Activated CD4-positive, CD25-positive, alpha-beta regulatory T cell treated with anti-CD3 and anti-CD28 coated beads, Interleukin-2, amount 50 U/mL, for 24 hours (primary cell): ENCODE measurements around the gene CIITA.
"Not testable (repeated sequence)": the region's sequence is repeated elsewhere in the genome, so short reads cannot be mapped to it uniquely, and the experiment has no call there.

Experiments
- ATAC-seq, 2 donors: fragments of 150-1000 bp; cut with Tn5 transposase; one replicate each; pipeline ENCODE4 v1.10.0; 2021; ENCODE audit warnings: mild to moderate bottlenecking in 1 of 2, moderate library complexity in 1 of 2

Gene CIITA

DNA sequence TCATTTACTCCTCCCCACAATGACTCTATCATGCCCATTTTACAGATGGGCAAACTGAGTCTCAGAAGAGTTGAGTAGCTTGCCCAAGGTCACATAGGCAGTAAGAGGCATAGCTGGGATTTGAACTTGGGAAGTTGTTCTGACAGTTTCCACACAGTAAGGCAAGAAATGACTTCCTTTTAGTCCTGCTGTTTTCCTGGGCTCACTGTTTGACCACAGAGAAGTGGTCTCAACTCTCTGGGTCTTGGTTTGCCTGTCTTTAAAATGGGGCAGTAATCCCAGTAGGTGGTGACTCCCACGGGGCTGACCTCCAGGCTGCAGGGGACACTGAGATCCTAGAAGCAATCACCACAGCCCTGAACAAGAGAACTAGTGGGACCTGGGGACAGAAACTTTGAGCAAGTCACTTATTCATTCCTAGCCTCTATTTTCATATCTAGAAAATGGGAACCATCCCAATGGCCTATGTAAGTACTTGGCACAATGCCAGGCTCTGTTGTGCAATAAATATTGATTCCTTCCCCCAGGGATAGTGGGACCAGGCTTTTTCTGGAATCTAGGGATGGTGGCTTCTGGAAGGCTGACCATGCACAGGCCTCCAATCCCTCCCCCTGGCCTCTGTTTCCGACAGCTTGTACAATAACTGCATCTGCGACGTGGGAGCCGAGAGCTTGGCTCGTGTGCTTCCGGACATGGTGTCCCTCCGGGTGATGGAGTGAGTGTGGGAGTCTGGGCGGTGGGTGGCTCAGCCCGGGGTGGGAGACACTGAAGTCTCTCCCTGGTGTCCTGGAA, 44.7 kb downstream of the CIITA start:
- no peak for ATAC-seq

DNA sequence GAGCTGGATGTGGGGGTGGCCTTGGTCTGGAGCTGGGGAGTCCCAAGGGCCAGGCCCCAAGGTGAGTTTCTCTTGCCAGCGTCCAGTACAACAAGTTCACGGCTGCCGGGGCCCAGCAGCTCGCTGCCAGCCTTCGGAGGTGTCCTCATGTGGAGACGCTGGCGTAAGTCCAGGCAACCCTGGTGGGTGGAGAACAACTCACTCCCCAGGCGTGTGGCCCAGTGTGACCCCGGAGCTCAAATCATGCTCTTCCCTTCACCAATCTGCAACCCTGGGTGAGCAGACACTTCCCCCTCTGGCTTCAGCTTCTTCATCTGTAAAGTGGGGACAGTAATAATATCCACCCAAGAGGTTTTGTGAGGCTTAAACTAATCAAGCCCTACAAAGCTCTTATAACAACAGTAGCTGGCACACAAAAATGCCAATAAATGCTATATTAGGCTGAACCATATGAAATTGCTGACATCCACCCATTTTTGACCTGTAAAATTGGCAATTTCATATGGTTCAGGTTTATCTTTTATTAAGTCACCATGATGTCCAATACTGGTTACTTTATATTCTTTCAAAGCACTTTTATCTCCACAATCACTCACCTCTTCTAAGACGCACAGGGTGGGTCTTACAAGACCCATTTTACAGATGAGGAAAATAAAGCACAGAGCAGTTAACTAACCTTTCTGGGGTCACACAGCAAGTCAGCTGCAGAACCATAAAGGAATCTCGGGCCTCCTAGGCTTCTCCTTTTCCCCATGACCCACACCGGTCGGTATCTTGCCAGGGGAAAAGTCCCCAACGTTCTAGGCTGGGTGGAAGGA, 45.5 kb downstream of the CIITA start:
- no peak for ATAC-seq

DNA sequence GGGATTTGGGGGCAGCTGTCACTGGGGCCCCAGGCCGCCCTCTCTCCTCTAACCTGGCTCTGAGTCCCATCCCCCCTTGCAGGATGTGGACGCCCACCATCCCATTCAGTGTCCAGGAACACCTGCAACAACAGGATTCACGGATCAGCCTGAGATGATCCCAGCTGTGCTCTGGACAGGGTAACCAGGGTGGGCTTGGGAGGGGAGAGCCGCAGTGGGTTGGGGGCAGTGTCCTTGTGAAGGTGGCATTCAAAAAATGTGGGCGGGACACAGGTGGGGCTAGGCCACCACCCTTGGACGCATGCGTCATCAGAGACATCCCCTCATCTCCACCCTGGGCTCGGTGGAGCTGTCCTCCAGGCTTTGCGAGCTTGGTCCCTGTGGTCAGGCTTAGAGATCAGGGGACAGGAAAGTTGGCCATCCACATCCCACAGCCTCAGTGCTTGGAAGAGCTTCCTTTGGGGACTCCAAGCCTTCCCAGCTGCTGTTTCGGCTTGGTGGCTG, 46.2 kb downstream of the CIITA start:
- ATAC-seq, result no peak

DNA sequence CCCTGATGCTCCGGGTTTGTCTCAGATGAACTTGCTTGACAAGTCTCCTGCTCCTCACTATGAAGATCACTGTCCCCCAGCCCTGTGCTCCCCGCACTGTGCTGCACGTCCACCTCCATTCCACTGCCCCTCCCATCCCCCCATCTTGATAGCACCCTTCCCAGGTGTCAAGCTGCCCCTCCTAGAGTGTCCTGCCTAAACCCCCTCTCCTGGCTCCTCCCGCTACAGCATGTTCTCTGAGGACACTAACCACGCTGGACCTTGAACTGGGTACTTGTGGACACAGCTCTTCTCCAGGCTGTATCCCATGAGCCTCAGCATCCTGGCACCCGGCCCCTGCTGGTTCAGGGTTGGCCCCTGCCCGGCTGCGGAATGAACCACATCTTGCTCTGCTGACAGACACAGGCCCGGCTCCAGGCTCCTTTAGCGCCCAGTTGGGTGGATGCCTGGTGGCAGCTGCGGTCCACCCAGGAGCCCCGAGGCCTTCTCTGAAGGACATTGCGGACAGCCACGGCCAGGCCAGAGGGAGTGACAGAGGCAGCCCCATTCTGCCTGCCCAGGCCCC, 46.7 kb downstream of the CIITA start:
- ATAC-seq, result no peak

DNA sequence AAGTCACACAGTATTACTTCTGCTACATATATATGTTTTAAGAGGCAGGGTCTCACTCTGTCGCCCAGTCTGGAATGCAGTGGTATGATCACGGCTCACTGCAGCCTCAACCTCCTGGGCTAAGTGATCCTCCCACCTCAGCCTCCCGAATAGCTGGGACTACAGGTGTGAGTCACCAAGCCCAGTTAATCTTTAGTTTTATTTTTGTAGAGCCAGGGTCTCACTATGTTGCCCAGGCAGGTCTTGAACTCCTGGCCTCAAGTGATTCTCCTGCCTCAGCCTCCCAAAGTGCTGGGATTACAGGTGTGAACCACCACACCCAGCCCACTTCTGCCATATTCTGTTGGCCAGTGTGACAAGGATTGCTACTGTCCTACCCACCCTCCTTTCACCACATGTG, 48.3 kb downstream of the CIITA start:
- not testable (repeated sequence) for ATAC-seq

DNA sequence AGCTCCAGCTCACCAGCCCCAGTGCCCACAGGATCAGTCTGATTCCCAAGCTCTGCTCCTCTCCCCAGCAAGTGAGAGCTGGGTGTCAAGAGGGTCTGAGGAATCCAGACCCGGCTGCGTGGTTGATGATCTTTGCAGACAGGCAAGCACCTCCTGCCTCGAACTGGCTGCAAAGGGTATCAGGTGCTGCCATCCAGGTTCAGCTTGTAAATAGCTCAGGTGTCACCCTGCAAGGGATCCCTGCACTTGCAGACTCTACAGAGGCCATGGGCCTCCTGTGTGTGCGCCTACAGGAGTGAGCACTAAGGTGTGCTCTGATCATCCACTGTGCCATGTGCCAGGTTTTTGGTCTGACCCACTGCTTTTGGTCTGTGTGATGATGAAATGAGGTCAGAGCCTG, 49.1 kb downstream of the CIITA start:
- ATAC-seq, result no peak

DNA sequence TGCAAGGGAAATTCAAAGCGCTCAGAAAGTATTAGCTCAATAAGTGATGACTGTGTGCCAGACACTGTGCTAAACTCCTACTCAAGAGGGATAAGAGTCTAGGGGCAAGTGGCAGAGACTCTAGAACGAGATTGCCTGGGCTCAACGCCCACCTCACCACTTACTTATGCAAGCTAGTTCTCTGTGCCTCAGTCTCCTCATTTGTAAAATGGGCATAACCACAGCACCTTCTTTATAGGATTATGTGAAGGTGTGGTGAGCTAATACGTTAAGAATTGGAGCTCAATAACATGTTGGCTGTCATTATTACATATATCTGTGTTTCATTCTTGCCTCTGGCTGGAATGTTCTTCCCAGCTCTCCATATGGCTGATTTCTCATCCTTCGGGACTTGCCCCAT, 49.9 kb downstream of the CIITA start:
- no peak for ATAC-seq

DNA sequence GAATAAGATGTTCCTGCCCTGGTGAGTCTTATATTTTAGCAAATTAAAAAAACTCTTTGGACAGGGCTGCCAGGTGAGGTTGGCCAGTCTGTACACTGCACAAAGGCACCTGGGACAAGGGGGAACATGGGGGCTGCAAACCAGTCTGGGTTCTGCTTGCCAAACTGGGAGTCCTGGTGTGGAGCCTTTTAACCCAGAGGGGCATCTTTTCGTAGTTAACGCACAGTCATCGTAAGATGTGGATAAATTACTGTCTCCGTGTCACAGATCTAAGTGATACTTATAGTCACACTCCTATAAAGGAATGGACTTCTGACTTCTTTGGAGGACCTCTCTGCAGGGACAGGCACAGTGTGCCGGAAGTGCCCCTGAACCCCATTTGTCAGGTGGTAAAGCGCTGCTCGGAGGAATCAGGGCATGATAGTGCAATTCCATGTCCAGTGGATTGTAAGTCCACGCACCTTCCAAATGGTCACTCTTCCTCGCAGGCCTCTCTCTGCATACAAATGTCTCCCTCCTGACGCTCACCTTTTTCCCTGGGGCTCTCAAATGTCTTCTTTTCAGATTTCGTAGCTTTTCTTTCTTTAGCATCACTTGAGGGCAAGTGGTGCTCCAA, 50.6 kb downstream of the CIITA start:
- no peak for ATAC-seq

DNA sequence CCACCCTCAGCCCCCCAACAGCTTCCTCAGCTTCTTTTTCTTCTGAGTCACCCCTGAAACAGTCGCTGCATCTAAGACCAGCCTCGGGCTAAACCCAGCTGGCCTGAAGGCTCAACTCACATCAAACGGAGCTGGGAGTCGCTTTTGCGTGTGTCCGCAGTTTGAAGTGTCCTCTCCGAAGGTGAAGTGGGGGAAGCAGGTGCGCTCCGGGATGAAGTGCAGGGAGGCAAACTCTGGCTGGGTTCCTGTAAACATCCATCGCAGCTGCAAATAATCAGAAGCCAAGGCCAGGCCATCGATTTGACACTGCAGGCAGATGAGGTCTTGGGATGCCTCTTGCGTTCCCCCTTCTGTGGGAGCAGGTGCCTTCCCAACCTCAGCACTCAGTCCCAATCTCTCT, 52.1 kb downstream of the CIITA start:
- ATAC-seq, result not testable (repeated sequence)

DNA sequence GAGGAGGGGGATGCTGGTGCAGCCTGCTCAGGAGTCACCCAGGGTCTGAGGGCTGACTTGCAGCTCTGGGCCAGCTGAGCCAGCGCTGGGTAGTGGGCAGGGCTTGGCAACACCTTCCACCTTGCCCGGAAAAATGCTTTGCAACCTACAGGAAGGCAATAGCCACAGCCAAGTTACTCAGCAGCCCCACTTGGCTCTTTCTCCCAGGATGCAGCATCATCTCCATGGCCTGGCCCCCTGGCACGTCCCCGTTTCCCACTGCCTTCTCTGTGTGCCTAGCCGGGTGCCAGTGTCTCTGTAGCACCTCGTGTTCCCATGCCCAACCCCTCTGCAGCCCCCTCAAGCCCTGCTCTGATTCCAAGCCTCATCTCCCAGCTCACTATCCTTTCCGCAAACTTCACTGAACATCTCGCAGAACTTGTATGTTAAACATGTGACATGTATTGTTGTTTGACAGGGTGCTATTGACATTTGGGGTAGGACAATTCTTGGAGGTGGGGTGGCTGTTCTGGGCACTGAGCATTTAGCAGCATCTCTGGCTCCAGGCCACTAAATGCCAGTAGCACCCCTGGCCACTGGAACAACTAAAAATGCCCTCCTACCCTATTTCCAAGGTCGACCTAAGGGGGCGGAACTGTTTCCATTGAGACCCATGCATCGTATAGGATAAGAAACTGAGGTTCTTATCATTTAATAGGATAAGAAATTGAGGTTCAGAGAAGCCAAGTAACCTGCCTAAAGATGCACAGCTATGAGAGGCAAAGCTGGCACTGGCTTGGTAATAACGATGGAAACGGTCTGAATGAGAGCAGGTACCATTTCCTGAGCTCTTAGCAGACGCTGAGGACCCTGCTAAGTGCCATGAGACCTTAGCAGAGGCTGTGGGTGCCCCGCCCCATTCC, 53.1 kb downstream of the CIITA start:
- ATAC-seq, result no peak

DNA sequence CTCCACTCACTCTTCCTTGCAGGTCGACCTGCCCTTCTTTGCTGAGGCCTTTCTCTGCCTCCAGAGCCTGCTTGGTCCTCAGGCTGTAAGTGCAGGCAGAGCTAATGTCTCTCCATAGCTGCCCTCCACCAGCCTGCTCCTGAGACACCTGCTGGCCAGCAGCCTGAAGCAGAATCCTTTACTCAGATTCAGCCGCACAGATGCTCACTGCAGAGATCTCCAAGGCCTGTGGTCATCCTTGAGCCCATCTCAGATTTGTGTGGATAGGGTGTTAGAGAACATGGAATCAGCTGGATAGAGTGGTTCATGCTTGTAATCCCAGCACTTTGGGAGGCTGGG, 53.7 kb downstream of the CIITA start:
- no peak for ATAC-seq

DNA sequence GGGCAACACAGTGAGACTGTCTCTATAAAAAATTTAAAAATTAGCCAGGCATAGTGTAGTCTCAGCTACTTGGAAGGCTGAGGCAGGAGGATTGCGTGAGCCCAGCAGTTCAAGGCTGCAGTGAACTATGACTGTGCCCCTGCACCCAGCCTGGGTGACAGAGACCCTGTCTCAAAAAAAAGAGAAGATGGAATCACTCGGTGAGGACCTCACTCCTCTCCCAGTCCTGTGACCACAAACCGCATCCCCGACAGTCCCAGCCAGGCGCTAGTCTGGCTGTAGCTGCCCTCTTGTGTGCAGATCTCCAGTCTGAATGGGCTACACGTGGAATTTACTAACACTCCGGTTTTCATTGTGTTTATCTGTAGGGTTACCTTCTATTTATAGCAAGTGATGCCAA, 54.1 kb downstream of the CIITA start:
- no peak for ATAC-seq

DNA sequence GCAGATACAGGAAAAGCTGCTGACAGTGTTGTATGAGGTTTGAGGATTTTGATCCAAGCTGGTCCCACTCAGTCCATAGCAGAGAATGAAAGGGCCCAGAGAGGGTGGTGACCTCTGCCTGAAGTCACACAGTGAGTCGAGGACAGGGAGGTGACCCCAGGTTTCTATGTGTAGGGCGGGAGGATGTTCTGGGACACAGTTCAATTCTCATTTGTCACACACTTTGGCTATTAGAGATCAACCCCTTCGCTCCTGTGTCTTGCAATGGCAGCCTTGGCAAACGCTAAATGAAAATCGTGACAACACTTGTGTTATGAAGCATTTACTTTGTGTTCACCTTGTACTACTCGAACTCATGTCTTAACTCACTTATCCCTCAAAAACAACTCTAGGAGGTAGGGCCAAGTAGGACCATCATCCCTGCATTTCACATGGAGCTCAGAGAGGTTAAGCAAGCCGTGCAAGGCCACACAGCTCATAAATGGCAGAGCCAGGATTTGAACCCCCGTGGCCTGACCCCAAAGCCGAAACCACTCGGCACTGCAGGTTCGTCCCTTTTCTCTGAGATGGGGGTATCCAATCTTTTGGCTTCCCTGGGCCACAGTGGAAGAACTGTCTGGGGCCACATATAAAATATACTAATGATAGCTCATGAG, 55.1 kb downstream of the CIITA start:
- ATAC-seq, result no peak

DNA sequence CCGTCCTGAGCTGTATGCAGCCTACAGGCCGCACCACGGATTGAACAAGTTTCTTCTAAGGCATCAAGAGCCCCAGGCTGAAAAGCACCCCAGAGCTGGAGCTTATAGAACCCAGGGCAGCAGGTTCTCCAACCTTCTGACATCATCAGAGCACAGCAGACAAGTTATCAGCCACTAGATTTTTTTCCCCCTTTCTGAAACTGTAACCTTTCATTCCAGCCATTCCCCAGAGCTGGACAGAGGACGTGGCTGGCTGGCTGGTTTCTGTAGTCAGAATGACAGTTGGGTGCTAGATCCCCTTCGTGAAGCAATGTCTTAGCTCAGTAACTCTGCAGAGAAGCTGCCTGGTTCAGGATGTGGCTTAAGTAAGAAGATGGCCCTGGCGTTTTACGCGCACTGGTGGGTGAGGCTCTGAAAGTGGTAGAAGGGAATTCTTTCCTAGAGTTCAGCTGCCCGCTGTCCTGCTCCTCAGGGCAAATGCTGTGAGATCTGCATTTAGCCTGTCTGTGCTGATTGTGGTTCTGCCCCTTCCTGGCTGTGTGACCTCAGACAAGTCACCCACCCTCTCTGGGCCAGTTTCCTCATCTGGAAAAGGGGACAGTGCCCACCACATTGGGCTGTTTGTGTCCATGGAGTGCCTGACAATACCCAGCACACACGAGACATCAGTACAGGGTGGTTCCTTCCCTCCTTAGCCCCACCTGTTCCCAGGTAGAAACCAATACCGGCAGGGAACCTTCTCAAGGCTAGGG, 56.1 kb downstream of the CIITA start:
- ATAC-seq, result no peak

DNA sequence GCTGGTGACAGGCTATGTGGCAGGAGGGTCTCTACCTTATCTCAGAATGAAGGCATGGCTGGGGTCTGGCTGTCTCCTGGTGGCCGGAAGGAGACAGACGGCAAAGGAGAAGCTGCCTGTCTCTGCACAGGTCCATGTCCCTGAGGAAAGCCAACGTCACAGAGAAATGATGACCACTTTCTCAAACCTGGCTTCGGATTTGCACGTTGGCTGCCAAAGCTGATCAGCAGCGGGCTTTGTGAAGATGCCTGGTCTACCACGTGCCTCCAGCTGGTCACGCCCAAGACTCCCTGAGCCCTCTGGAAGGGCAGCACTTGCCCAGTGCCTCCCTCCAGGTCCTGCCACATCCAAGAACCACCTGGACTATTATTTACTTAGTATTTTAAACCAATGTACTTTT, 56.9 kb downstream of the CIITA start:
- ATAC-seq, result no peak

DNA sequence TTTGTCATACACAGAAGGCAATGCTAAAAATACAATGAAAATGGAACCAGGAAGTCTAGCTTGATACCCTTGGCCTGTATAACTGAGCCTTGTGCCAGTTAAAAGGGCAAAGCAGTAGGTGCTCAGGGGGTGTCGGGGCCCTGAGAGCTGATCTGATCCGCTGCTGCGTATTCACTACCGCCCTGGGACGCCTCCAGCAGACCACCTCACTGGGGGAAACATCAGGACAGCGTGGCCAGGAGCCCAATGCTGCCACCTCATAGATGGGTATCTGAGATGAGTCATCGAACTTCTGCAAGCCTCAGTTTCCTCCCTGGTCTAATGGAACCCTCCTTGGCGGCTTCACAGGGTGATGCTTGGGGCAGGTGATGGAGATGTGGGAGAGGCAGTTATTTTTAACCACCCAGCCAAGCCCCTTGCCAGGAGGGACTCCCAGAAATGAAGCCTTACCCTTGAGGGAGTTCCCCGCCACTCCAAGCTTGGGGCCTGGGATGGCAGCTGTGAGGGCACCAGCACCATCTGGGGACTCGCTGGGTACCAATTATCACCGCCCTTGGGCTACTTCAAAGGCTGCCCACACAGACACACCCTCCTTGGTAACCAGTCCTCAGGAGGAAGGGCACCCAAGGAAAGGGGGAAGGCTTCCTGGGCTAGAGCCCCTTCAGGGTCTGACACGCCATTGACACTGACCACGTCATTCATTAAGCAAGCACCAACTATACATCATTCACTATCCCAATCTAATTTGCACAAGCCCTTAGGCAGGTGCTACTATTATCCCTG, 57.5 kb downstream of the CIITA start:
- ATAC-seq, result no peak

DNA sequence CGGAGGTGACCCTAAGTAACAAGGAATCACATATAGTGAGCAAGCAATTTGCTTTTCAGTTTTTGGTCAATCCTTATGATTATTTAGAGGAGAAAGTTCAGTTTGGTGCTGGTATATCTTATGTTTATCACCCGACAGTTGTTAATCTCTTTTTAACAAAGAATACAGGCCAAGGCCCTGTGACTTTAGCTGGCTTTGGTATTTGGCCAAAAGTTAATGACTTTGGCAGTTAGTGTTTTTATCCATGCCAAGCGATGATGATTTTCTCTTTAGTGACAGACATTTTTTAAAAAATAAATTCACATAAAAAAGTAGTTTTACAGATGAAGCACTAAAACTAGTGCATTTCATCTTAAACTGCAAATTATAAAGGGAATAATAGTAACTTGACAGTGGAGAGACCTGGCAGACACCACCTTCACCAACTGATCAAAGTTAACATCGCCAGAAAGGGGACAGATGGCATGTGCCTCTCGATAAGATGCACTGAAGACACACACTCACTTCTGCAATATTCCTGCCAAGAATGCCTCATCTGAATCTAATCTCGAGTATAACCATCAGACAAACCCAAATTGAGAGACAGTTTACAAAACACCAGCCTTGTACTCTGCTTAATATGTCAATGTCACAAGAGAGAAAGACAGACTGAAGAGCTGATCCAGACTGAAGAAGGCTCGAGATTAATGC, 58.4 kb downstream of the CIITA start:
- ATAC-seq, result no peak

DNA sequence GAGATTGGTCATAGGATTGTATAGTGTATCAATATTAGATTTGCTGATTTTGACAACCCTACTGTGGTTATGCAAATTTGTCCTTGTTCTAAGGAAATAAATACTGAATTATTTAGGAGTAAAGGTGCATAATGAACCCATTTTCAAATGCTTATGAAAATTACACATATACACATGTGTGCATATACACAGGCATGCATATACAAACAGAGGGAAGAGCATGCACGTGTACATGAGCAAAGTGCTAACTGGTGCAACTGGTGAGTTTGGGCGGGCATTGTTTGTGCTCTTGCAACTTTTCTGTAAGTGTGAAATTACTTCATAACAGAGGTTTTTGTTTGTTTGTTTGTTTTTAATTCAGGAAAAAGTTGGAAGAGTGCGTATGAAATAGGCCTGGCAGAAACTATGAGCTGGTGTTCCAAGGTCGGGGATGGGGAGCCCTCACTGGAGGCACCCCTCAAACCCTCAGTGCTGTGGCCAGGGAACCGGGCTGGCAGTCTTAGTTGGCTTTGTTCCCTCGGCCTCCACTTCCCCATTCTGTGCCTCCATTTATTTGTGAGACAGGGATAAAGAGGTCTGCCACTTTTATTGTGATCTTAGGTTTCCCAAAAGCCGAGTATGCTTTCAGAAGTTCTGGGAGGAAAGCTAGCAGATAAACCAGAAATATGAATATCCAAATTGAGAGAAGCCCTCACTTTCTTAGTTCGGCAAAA, 59.4 kb downstream of the CIITA start:
- no peak for ATAC-seq
